GM21515 (cell line): ENCODE measurements around the gene ELP1.
"Not testable (repeated sequence)": the region's sequence is repeated elsewhere in the genome, so short reads cannot be mapped to it uniquely, and the experiment has no call there.

ENCODE experiments used
- ATAC-seq: cut with Tn5 transposase; IDR thresholded peaks from one replicate; pipeline ENCODE4 v1.9.1; 2021; ENCODE audit not compliant: unreplicated experiment

ELP1 gene

DNA sequence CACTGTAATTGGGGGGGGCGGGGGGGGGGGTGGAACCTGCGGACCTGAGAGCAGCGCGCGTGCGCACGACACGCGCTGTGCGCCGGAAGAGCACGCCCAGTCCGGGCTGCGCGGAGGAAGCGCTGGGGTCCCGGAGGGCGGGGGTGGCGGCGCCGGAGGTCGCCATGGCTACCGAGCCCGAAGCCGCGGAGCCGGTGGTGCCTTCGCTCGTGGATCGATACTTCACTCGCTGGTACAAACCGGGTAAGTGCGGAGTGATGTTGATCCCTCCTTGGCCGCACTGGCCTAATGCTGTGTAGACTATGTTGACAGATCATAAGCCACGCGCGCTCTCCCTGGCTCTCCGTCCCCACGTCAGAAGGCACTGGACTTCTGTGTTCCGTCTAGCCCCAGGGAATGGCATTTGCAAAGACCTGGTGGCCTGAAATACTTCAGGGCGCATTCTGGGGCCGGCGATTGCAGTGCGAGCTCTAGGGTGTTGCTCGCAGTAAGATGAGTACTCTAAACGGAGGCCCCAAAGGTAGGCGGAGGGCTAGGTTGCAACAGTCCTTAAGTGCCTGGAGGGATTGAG is 484 bp upstream of the ELP1 start, which contains the start of gene ABITRAM:
Gene ABITRAM (plus strand): TSS at position 78 of the 571 bp plus-strand sequence. CDS start 87 bp downstream, at position 165.
- peak; percentile 75 for ATAC-seq

DNA sequence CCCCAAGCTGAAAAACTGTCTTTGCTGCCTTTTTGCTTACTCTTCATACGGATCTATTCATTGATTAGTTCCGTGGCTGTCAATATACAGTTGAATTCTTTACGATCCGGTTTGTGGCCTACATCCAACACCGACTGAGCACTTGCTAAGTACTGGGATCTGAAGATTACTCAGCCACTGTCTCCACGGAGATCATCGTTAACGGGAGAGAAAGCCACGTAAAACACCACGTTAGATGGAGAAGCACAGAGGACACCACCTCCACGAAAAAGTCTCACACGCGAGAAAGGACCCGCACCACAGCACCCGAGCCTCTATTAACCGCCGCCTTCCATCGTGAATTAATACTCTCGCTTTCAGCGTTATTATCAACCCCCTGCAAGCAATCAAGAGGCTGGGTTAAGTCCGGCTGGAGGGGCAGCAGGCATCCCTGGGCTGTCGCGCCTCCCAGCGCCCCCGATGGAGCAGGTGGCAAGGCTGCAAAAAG is 650 bp downstream of the ELP1 start:
- no peak for ATAC-seq

- ATAC-seq = no peak
These were observed 5.5 kb downstream of the ELP1 start for GRCh38 chr9:108928386-108928785.

- ATAC-seq = no peak
These were observed 9.5 kb downstream of the ELP1 start for GRCh38 chr9:108924466-108924865.

- ATAC-seq = no peak
These were observed 12.7 kb downstream of the ELP1 start for GRCh38 chr9:108921200-108921599.

DNA sequence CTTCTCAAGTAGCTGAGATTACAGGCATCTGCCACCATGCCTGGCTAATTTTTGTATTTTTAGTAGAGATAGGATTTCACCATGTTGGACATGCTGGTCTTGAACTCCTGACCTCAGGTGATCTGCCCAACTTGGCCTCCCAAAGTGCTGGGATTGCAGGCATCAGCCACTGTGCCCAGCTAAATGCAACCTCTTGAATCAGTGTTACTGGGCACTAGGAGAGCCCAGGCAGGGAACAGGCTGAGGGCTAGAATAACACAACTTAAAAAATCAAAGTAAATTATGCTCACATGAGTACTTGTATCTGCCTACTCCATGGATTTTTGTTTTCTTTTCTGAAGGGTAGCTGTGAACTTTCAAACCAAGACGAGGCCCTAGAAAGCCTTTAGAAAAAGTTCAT is 13.5 kb downstream of the ELP1 start:
- not testable (repeated sequence) for ATAC-seq

- ATAC-seq = no peak
These were observed 14.4 kb downstream of the ELP1 start for GRCh38 chr9:108919517-108919916.

- ATAC-seq = no peak
These were observed 20.5 kb downstream of the ELP1 start for GRCh38 chr9:108913391-108913790.

DNA sequence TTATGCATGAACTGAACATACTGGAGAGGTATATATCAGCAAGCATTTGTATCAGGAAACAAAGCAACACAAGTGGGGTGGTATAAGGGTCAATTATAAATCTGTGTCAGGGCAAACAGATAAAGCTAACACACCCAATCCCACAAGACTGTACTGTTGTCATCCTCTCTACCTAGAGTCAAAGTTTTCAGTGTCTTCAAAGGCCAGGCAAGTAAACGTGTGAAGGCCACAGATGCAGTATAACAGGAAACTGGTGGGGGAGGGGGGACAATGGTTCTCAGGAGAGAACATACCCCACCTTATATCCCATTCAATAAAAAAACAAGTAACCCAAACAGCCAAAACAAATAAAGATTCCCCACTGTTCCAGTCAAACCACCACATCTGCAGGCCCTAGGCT is 22.1 kb downstream of the ELP1 start:
- no peak for ATAC-seq

GRCh38 chr9:108910914-108911313 is 23.0 kb downstream of the ELP1 start:
- ATAC-seq = no peak

GRCh38 chr9:108910402-108910801 is 23.5 kb downstream of the ELP1 start:
- ATAC-seq = no peak

- ATAC-seq = no peak
These were observed 28.4 kb downstream of the ELP1 start for GRCh38 chr9:108905494-108905893.

DNA sequence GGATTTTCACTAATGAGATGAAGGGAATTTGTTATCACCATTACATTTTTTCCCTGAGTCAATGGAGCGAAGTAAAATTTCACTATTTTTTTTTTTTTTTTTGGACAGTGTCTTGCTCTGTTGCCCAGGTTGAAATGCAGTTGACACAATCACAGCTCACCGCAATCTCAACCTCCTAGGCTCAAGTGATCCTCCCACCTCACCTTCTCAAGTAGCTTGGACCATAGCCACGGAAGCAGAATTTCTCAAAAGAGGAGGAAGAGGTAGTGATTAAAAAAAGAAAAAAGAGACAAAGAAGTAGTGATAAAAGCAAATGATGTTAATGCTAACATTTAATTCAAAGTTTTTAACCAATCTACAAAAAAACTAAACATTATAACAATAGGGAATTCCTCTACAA is 29.8 kb downstream of the ELP1 start:
- no peak for ATAC-seq

DNA sequence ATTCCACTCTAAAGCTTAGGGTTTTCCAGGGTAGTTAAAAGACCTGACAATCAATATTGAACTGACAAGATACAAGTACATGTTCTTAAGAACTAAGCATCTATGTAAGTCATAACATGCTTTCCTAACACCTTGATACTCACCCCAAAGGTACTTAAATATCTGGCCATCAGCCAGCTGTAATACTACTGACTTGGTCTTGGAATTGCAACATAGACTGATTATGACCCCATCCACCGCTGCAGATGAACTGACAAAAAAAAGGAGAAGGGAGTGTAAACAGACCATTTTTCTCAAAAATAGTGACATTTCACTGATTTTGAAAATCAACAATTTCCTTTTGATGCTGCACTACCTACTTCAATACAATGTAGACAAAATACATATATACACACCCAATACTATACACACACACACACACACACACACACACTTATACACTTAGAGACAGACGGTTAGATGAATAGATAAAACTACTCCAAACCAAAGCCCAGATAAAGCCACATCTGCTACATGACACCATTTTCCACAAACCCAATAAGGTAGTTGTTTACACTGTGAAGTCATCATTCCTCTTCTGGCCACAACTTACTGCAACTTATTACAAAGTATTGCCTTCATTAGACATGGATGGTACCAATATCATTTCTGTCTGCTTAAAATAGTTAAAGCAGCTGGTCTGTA is 30.4 kb downstream of the ELP1 start:
- no peak for ATAC-seq

- ATAC-seq = no peak
These were observed 33.7 kb downstream of the ELP1 start for GRCh38 chr9:108900176-108900575.

DNA sequence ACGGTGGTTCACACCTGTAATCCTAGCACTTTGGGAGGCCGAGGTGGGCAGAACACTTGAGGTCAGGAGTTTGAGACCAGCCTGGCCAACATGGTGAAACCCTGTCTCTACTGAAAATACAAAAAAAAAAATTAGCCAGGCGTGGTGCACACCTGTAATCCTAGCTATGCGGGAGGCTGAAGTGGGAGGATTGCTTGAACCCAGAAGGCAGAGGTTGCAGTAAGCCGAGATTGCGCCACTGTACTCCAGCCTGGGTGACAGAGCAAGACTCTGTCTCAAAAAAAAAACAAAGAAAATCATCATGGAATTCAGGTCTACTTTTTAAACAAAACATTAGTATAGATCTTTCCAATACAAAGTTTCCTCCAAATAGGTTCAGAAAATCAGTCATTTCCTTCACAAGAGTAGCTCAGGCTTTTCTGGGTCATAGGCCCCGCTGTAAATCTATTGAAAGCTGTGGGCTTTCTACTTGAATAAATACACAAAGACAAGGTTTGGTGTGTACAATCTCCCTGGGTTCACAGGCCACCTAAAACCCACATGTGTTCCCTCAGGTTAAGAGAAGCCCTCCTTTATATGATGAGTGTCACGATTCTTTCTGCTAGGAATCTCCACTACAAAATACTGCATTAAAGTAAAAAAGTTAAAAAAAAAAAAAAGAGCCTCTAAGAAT is 34.8 kb downstream of the ELP1 start:
- ATAC-seq = not testable (repeated sequence)

- no peak for ATAC-seq
These were observed 36.4 kb downstream of the ELP1 start for GRCh38 chr9:108897324-108898096.

DNA sequence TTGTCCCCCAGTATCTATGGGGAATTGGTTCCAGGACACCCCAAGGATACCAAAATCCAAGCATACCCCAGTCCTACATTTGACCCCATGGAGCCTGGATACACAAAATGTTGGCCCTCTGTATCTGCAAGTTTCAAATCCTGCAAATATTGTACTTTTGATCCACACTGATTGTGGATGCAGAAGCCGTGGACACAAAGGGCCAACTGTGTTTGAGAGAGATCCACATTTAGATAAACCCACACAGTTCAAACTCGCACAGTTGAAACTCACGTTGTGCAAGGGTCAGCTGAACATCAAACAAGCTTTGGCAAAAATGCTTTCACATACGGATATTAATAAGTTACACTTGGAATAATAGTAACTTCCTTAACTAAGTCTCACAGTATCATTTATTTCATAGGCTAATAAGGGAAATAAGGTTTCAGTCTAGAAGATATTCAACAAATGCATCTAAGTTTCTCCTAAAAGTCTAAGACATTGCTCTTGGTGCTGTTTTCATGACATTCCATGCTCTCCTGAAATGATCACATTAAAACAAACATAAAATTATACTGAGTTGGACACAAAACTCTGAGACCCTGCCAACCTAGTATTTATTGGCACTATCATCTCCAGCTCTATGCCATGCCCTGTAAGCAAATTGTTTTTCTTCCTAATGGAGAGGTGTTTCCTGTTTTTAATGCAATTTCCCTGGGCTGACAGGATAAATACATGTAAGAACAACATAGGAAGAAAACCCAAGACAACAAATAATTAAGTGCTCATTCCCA is 39.5 kb downstream of the ELP1 start:
- no peak for ATAC-seq

- ATAC-seq = no peak
These were observed 44.3 kb downstream of the ELP1 start for GRCh38 chr9:108889649-108890067.

DNA sequence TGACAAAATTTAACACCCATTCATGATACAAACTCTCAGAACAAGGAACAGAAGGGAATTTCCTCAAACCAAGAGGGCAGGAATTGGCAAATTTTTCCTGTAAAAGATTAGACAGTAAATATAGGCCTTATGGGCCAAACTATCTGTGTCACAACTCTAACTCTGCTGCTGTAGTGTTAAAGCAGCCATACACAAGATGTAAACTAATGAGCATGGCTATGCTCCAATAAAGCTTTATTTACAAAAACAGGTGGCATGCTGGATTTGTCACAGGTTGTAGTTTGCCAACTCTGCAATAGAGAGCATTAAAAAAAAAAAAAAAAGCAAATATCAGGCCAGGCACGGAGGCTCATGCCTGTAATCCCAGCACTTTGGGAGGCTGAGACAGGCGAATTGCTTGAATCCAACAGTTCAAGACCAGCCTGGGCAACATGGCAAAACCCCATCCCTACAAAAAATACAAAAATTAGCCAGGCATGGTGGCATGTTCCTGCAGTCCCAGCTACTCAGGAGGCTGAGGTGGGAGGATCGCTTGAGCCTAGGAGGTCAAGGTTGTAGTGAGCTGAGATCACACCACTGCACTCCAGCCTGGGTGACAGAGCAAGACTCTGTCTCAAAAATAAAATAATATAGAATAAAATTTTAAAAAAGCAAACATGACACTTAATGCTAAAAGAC is 47.2 kb downstream of the ELP1 start:
- ATAC-seq = not testable (repeated sequence)
